Activated naive CD4-positive, alpha-beta T cell treated with anti-CD3 and anti-CD28 coated beads, Interleukin-2, amount 10 ng/mL, durations not matched to agents 7 days and 5 days (primary cell): ENCODE measurements around the gene NDUFS2.

ENCODE experiments used
- CTCF ChIA-PET: fragments of 350-600 bp; sonication (Branson Sonifier 250); formaldehyde crosslinking; loops from one replicate; lab custom pipeline; 2021; ENCODE audit warnings: antibody characterized with exemption; lab: Charles Lee
- DNase-seq: peaks from one replicate; pipeline ENCODE4 v3.0.0-alpha.2; 2020
- H3K27ac Mint-ChIP-seq: one replicate; pipeline ENCODE4 v1.8.0; 2021; ENCODE audit warnings: mild to moderate bottlenecking, moderate library complexity, mixed read lengths
- H3K27me3 Mint-ChIP-seq: one replicate; pipeline ENCODE4 v1.8.0; 2021; ENCODE audit warnings: mild to moderate bottlenecking, mixed read lengths
- H3K36me3 Mint-ChIP-seq: one replicate; pipeline ENCODE4 v1.8.0; 2021; ENCODE audit warnings: mixed read lengths
- H3K4me1 Mint-ChIP-seq: one replicate; pipeline ENCODE4 v1.8.0; 2021; ENCODE audit warnings: mixed read lengths
- H3K4me3 Mint-ChIP-seq: one replicate; pipeline ENCODE4 v1.8.0; 2021; ENCODE audit warnings: mild to moderate bottlenecking, moderate library complexity, mixed read lengths
- H3K9me3 Mint-ChIP-seq: one replicate; pipeline ENCODE4 v1.8.0; 2021; ENCODE audit warnings: mixed read lengths

The NDUFS2 gene

GRCh38 chr1:161260376-161261260 is 58.5 kb downstream of the NDUFS2 start:
- CTCF ChIA-PET, result interaction anchor here (2.0 kb wide), 1 partner anchor 31 kb away, joined by 5 read pairs; no protein-coding TSS in a partner anchor
- Mint-ChIP-seq H3K4me1 (peaks cover 30% of the 10 kb centered on the region), H3K27ac (no peak overlapping the region), H3K27me3 (peaks cover 73% of the 10 kb centered on the region), H3K36me3 (peaks cover 14% of the 10 kb centered on the region), H3K9me3 (peaks cover 17% of the 10 kb centered on the region), H3K4me3 (no peak overlapping the region)
- DNase-seq, result no peak

GRCh38 chr1:161261261-161262235 is 59.4 kb downstream of the NDUFS2 start:
- Mint-ChIP-seq H3K27ac (no peak overlapping the region), H3K36me3 (peaks cover 14% of the 10 kb centered on the region), H3K27me3 (peaks cover 78% of the 10 kb centered on the region), H3K4me1 (peaks cover 30% of the 10 kb centered on the region), H3K9me3 (peaks cover 13% of the 10 kb centered on the region), H3K4me3 (no peak overlapping the region)
- CTCF ChIA-PET, result interaction anchor here (2.0 kb wide), 1 partner anchor 30 kb away, joined by 5 read pairs; no protein-coding TSS in a partner anchor
- DNase-seq, result no peak
